Natural killer cell (primary cell): ENCODE results near the gene FGGY. TPM values are rescaled to one million over a fixed set of nuclear protein-coding genes. Genes with fewer than 3 reads are reported as not detected.

Experiments used
- ATAC-seq, 3 donors: fragments of 150-1000 bp in 2 of 3; fragments of 200-7000 bp in 1 of 3; cut with Tn5 transposase; 1 replicate in 1 of 3; 2 replicates in 2 of 3; pipeline ENCODE4 v1.10.0; 2021; ENCODE audit warnings: mild to moderate bottlenecking in 2 of 3, moderate library complexity in 2 of 3
- DNase-seq, 2 donors: peaks; one replicate each; pipeline versions ENCODE4 v3.0.0 to v3.0.0-alpha.2; 2013 to 2021; ENCODE audit warnings: mixed read lengths in 1 of 2
- H3K27ac ChIP-seq: one replicate; pipeline ENCODE4 v1.5.1; 2013; ENCODE audit warnings: mild to moderate bottlenecking, low read length
- H3K27me3 ChIP-seq: one replicate; pipeline ENCODE4 v1.6.1; 2013; ENCODE audit warnings: low read length; ENCODE audit not compliant: control insufficient read depth, insufficient read depth
- H3K36me3 ChIP-seq: one replicate; pipeline ENCODE4 v1.6.1; 2013; ENCODE audit warnings: low read length; ENCODE audit not compliant: control insufficient read depth, insufficient read depth
- H3K4me1 ChIP-seq: one replicate; pipeline ENCODE4 v1.6.1; 2013; ENCODE audit warnings: low read length; ENCODE audit not compliant: control insufficient read depth, insufficient read depth
- H3K4me3 ChIP-seq: one replicate; pipeline ENCODE4 v1.5.1; 2013; ENCODE audit warnings: low read length
- H3K9me3 ChIP-seq: one replicate; pipeline ENCODE4 v1.6.1; 2013; ENCODE audit warnings: low read length; ENCODE audit not compliant: control insufficient read depth, insufficient read depth
- H3K27ac Mint-ChIP-seq, 2 donors: one replicate each; pipeline ENCODE4 v1.8.0; 2022; ENCODE audit warnings: mild to moderate bottlenecking in 2 of 2, mixed read lengths in 2 of 2, moderate library complexity in 1 of 2
- H3K27me3 Mint-ChIP-seq, 2 donors: one replicate each; pipeline ENCODE4 v1.8.0; 2022; ENCODE audit warnings: low read depth in 2 of 2, mixed read lengths in 2 of 2
- H3K36me3 Mint-ChIP-seq: one replicate; pipeline ENCODE4 v1.8.0; 2022; ENCODE audit warnings: mixed read lengths
- H3K4me1 Mint-ChIP-seq, 2 donors: one replicate each; pipeline ENCODE4 v1.8.0; 2022; ENCODE audit warnings: mixed read lengths in 2 of 2
- H3K4me3 Mint-ChIP-seq: one replicate; pipeline ENCODE4 v1.8.0; 2022; ENCODE audit warnings: mild to moderate bottlenecking, moderate library complexity, mixed read lengths
- H3K9me3 Mint-ChIP-seq, 2 donors: one replicate each; pipeline ENCODE4 v1.8.0; 2022; ENCODE audit warnings: mixed read lengths in 2 of 2
- CTCF ChIP-seq: fragments of 200-600 bp; IDR thresholded peaks from one replicate; pipeline ENCODE4 v1.8.0; 2022; ENCODE audit warnings: antibody characterized with exemption
- WGBS: methylation state at CpG from one replicate; pipeline ENCODE4 v1.1.7; 2013; ENCODE audit warnings: missing lambda C conversion rate; ENCODE audit not compliant: insufficient coverage; 5-methylcytosine and 5-hydroxymethylcytosine counted together
- intact Hi-C: fragments of 100-400 bp; cut with micrococcal nuclease; formaldehyde crosslinking; loops from one replicate; pipeline ENCODE4 v1.14.2; 2022
- total RNA-seq, 4 donors: library from RNA; stranded (reverse); fragments of 120-200 nt in 1 of 4; gene quantifications; one replicate each; pipeline versions ENCODE4 v1.2.3 to v1.2.4, GENCODE V29; 2013 to 2022

The FGGY gene
- total RNA-seq, 3 donors from 2014 or later (not counting 1 experiment from before 2014, with no cell fraction given), result 21.8 to 31.5 (median 21.8) TPM

DNA sequence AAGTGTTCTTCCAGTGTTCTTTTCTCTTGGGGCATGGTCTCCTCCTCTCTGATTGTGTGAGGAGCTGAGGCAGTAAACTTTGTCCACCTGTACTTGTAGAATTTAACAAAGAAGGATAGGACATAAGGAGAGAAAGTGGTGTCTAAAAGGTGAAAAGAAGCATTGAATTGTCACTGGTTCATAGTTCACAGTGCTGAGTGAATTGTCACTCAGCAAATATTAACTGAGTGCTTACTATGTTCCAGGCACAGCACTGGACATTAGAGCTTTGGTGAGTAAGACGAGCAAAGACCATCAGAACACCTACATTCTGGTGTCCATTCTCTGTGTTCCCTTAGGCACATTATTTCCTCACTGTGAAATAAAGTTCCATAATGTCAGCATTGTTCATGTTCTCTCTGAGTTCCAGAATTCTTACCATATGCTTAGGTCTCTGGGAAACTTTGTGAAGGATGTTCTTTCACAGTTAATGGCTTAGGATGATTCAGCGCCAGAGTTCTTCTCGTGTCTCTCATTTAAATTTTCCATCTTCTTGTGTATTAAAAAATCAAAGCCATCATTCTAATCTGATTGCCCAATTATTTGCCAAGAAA, 361.1 kb downstream of the FGGY start:
- ATAC-seq (no peak), DNase-seq (no peak)
- no peaks in the 10 kb centered on the region for H3K4me1 Mint-ChIP-seq
- WGBS, result 96% methylated on average over 3 of the region's 3 CpGs
- H3K27me3 Mint-ChIP-seq, result peaks cover 0 to 5% of the 10 kb centered on the region in 2 donors
- no peaks in the 10 kb centered on the region for H3K27me3 ChIP-seq
- no peak overlapping the region for H3K27ac ChIP-seq
- no peaks in the 10 kb centered on the region for H3K36me3 ChIP-seq
- peaks cover 6% of the 10 kb centered on the region for H3K36me3 Mint-ChIP-seq
- no peak overlapping the region for H3K4me3 ChIP-seq
- H3K9me3 Mint-ChIP-seq, result peaks cover 2 to 3% of the 10 kb centered on the region in 2 donors
- TF ChIP-seq CTCF, result no peak
- no peak overlapping the region for H3K27ac Mint-ChIP-seq
- intact Hi-C loops, result no loop called here
- no peaks in the 10 kb centered on the region for H3K9me3 ChIP-seq
- no peak overlapping the region for H3K4me3 Mint-ChIP-seq
- H3K4me1 ChIP-seq, result no peaks in the 10 kb centered on the region

DNA sequence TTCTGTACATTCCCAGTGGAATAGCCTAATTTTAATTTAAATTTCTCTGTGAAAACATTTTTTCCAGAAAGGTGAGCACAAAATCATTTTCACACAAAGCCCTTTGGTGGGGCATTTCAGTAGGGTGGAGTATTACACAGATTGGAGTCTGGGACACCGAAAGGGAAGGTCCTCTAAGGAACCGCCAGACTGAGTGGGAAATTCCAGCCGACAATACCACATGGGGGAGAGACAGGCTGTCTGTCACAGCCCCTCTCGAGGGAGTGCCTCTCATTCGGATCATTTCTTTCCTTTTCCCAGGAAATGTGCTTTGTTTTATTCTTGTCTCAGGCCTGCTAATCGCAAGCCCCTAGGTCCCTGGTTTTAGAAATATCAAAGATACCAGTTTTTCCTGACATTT, 367.3 kb downstream of the FGGY start:
- no peaks in the 10 kb centered on the region for H3K9me3 ChIP-seq
- DNase-seq, result no peak
- no peaks in the 10 kb centered on the region for H3K9me3 Mint-ChIP-seq
- no peak for TF ChIP-seq CTCF
- no peak for ATAC-seq
- no peak overlapping the region for H3K27ac ChIP-seq
- H3K4me1 ChIP-seq, result no peaks in the 10 kb centered on the region
- no peak overlapping the region for H3K4me3 ChIP-seq
- no peaks in the 10 kb centered on the region for H3K27me3 Mint-ChIP-seq
- H3K36me3 ChIP-seq, result no peaks in the 10 kb centered on the region
- no peak overlapping the region for H3K4me3 Mint-ChIP-seq
- H3K4me1 Mint-ChIP-seq, result no peaks in the 10 kb centered on the region
- intact Hi-C loops, result no loop called here
- 89% methylated on average over 6 of the region's 6 CpGs for WGBS
- H3K36me3 Mint-ChIP-seq, result no peaks in the 10 kb centered on the region
- H3K27me3 ChIP-seq, result no peaks in the 10 kb centered on the region
- no peak overlapping the region for H3K27ac Mint-ChIP-seq

- no peaks in the 10 kb centered on the region for H3K27me3 ChIP-seq
- Mint-ChIP-seq H3K4me1 (no peaks in the 10 kb centered on the region), H3K27me3 (no peaks in the 10 kb centered on the region), H3K27ac (no peak overlapping the region), H3K36me3 (no peaks in the 10 kb centered on the region), H3K9me3 (no peaks in the 10 kb centered on the region), H3K4me3 (no peak overlapping the region)
- DNase-seq (no peak), ATAC-seq (no peak)
- intact Hi-C loops, result no loop called here
- TF ChIP-seq CTCF, result no peak
- H3K36me3 ChIP-seq, result no peaks in the 10 kb centered on the region
- no peak overlapping the region for H3K27ac ChIP-seq
- 88% methylated on average over 1 of the region's 1 CpG for WGBS
- no peak overlapping the region for H3K4me3 ChIP-seq
- no peaks in the 10 kb centered on the region for H3K4me1 ChIP-seq
- no peaks in the 10 kb centered on the region for H3K9me3 ChIP-seq
Observed at GRCh38 chr1:59666106-59666505, 369.2 kb downstream of the FGGY start.

GRCh38 chr1:59667020-59667419, 370.1 kb downstream of the FGGY start:
- no peaks in the 10 kb centered on the region for H3K27me3 ChIP-seq
- DNase-seq, result no peak
- H3K9me3 ChIP-seq, result no peaks in the 10 kb centered on the region
- no peaks in the 10 kb centered on the region for H3K36me3 ChIP-seq
- no peak for ATAC-seq
- no peak overlapping the region for H3K4me3 Mint-ChIP-seq
- no peaks in the 10 kb centered on the region for H3K9me3 Mint-ChIP-seq
- H3K36me3 Mint-ChIP-seq, result no peaks in the 10 kb centered on the region
- H3K4me1 ChIP-seq, result no peaks in the 10 kb centered on the region
- no peaks in the 10 kb centered on the region for H3K27me3 Mint-ChIP-seq
- H3K27ac ChIP-seq, result no peak overlapping the region
- WGBS, result 97% methylated on average over 3 of the region's 3 CpGs
- H3K27ac Mint-ChIP-seq, result no peak overlapping the region
- H3K4me3 ChIP-seq, result no peak overlapping the region
- H3K4me1 Mint-ChIP-seq, result no peaks in the 10 kb centered on the region
- TF ChIP-seq CTCF, result no peak
- intact Hi-C loops, result no loop called here
